ENCODE data around the gene RNF13. TPM values are rescaled to one million over a fixed set of nuclear protein-coding genes. Genes with fewer than 3 reads are reported as not detected.

The RNF13 gene
- total RNA-seq, 1 donor from 2014 or later = 27.1 TPM

DNA sequence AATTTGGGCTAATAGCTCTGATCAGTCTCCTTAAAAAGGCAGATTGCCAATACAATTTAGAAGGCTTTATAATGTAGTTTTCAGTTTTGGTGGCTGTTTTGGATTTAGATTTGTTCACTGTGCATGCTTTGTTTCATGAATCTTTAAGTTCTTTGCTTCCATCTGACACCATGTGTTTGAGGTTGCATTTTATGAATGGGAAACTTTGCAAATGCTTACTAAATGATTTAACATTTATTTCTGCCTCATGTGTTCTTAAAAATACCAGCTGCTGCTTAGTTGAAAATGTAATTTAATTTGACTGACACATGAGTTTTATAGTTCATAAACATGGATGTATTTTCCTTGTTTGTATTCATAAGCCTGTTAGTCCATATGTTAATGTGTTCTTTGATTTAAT lies 78.6 kb downstream of the RNF13 start:
- TF ChIP-seq, protein P1, sequence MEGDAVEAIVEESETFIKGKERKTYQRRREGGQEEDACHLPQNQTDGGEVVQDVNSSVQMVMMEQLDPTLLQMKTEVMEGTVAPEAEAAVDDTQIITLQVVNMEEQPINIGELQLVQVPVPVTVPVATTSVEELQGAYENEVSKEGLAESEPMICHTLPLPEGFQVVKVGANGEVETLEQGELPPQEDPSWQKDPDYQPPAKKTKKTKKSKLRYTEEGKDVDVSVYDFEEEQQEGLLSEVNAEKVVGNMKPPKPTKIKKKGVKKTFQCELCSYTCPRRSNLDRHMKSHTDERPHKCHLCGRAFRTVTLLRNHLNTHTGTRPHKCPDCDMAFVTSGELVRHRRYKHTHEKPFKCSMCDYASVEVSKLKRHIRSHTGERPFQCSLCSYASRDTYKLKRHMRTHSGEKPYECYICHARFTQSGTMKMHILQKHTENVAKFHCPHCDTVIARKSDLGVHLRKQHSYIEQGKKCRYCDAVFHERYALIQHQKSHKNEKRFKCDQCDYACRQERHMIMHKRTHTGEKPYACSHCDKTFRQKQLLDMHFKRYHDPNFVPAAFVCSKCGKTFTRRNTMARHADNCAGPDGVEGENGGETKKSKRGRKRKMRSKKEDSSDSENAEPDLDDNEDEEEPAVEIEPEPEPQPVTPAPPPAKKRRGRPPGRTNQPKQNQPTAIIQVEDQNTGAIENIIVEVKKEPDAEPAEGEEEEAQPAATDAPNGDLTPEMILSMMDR (conservative IDR thresholded peaks at IDR 0.05; ENCODE audit: low read depth, low read length) = no peak
- no peak for DNase-seq (ENCODE audit: low read depth)
- H3K4me3 ChIP-seq (ENCODE audit: low read depth, low read length) = no peak overlapping the region

DNA sequence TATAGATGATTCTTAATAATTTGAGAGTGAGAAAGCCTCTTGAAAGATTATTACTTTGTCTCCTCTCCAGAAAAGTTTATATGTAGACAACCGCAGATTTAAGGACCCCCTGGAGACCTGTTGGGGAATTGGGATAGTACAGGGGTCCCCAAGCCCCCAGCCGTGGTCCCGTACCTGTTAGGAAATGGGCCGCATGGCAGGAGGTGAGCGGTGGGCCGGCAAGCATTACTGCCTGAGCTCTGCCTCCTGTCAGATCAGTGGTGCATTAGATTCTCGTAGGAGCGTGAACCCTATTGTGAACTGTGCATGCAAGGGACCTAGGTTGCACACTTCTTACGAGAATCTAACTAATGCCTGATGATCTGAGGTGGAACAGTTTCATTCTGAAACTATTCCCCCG lies 79.4 kb downstream of the RNF13 start:
- no peak overlapping the region for H3K4me3 ChIP-seq (ENCODE audit: low read depth, low read length)
- no peak for DNase-seq (ENCODE audit: low read depth)
- TF ChIP-seq, protein P1 (conservative IDR thresholded peaks at IDR 0.05; ENCODE audit: low read depth, low read length) = no peak

DNA sequence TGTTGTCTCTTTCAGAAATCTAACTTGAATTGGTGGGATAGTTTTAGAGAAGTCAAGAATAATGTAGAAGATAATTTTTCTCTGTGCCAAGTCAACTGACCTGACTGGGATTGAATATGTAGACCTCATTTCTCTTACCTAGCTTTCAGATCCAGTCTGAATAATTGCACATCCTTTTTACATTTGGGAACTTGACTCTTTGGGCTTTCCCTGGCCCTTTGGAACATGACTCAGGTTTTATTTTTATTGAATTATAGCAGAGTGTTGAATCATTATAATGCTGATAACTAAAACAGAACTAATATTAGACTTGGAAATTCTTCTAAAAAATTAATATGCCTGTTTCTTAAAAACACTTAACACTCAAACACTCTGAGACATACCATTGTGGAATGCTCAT lies 81.2 kb downstream of the RNF13 start:
- TF ChIP-seq, protein P1 (conservative IDR thresholded peaks at IDR 0.05; ENCODE audit: low read depth, low read length) = no peak
- no peak for DNase-seq (ENCODE audit: low read depth)

DNA sequence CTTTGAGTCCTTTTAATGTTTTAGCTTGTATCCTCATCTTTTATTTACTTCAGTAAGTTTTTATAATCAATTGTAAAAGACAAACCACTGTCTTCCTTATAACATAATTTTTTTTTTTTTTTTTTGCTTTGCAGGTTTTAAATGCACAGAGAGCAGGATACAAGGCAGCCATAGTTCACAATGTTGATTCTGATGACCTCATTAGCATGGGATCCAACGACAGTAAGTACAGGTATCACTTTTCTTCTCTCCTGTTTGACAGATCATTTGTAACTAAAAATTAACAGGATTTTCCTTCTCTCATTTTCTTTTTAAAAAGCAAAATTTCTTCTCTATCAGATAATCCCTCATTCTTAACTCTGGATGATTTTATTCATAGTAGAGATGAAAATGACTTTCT lies 82.3 kb downstream of the RNF13 start:
- no peak overlapping the region for H3K4me3 ChIP-seq (ENCODE audit: low read depth, low read length)
- TF ChIP-seq, protein P1 (conservative IDR thresholded peaks at IDR 0.05; ENCODE audit: low read depth, low read length) = no peak
- no peak for DNase-seq (ENCODE audit: low read depth)

More for the DNA sequence above, 81.2 kb downstream of the RNF13 start:
- no peak overlapping the region for H3K4me3 ChIP-seq (ENCODE audit: low read depth, low read length)

DNA sequence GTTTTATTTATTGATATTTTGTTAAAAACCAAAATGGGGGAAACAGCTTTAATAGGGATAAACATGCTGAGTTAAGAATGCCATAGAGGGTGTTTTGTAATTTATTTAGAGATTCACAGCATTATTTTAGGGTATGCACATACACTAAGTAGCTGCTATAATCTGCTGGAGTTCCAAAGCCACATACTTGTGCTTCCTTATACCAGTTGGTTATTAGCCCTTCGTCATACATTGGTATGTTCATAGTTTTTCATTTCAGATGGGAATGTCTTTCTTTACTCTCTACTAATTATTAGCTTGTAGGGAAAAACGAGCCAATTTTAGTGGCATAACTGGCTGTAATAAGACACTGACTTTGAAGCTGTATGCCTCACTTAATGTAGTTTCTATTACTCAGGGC lies 82.8 kb downstream of the RNF13 start:
- no peak for DNase-seq (ENCODE audit: low read depth)
- TF ChIP-seq, protein P1 (conservative IDR thresholded peaks at IDR 0.05; ENCODE audit: low read depth, low read length) = no peak
- no peak overlapping the region for H3K4me3 ChIP-seq (ENCODE audit: low read depth, low read length)

DNA sequence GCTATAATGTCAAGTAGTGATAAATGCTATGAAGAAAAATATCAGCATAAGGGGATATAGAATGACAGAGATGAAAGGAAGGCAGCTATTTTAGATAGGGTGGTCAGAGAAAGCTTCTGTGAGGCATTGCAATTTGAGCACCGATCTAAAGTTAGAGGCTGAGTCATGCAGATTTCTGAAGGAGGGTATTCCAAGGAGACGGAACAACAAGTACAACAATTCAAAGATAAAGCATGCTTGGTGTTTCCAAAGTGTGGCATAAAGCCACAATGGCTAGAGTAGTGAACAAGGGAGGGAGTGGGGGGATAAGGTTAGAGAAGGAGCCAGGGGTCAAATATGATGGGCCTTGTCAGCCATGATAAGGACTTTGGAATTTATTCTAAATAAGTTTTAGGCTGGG lies 85.8 kb downstream of the RNF13 start:
- TF ChIP-seq, protein P1 (conservative IDR thresholded peaks at IDR 0.05; ENCODE audit: low read depth, low read length) = no peak
- H3K4me3 ChIP-seq (ENCODE audit: low read depth, low read length) = no peak overlapping the region
- DNase-seq (ENCODE audit: low read depth) = no peak

DNA sequence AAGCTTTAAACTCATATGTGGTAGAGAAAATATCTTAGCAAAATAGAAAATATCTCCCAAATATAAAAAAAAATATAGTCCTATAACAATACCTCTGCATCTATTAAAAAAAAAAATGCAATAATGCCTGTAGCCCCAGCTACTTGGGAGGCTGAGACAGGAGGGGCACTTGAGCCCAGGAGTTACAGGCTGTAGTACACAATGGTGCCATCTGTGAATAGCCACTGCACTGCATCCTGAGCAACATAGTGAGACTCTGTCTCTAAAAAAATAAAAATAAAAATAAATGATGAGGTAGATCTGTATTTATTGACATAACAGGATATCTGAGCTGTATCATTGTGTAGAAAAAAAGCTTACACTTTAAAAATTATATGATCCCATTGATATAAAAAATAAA lies 87.3 kb downstream of the RNF13 start:
- TF ChIP-seq, protein P1 (conservative IDR thresholded peaks at IDR 0.05; ENCODE audit: low read depth, low read length) = no peak
- DNase-seq (ENCODE audit: low read depth) = no peak
- H3K4me3 ChIP-seq (ENCODE audit: low read depth, low read length) = no peak overlapping the region

Measured in epithelial cell of proximal tubule (primary cell).